Measurements from ENCODE around the gene DNTT.

Gene DNTT

GRCh38 chr10:96309628-96310320 lies 5.5 kb downstream of the DNTT start:
- no peak for DNase-seq (ENCODE audit: low read depth in 2 of 2)

GRCh38 chr10:96310321-96310669 lies 6.1 kb downstream of the DNTT start:
- DNase-seq (ENCODE audit: low read depth in 2 of 2) = no peak

GRCh38 chr10:96311180-96311715 lies 7.0 kb downstream of the DNTT start:
- no peak for DNase-seq (ENCODE audit: low read depth in 2 of 2)

GRCh38 chr10:96313344-96313743 lies 9.1 kb downstream of the DNTT start:
- DNase-seq (ENCODE audit: low read depth in 2 of 2) = no peak

GRCh38 chr10:96317067-96317833 lies 13.0 kb downstream of the DNTT start:
- DNase-seq (ENCODE audit: low read depth in 2 of 2) = no peak

- DNase-seq (ENCODE audit: low read depth in 2 of 2) = no peak
Observed at GRCh38 chr10:96319754-96320474, 15.7 kb downstream of the DNTT start.

GRCh38 chr10:96321822-96322221 lies 17.6 kb downstream of the DNTT start:
- no peak for DNase-seq (ENCODE audit: low read depth in 2 of 2)

GRCh38 chr10:96322275-96322674 lies 18.0 kb downstream of the DNTT start:
- no peak for DNase-seq (ENCODE audit: low read depth in 2 of 2)

GRCh38 chr10:96324447-96324846 lies 20.2 kb downstream of the DNTT start:
- DNase-seq (ENCODE audit: low read depth in 2 of 2) = no peak

GRCh38 chr10:96325719-96326373 lies 21.6 kb downstream of the DNTT start:
- DNase-seq (ENCODE audit: low read depth in 2 of 2) = no peak

- no peak for DNase-seq (ENCODE audit: low read depth in 2 of 2)
Observed at GRCh38 chr10:96327462-96327861, 23.2 kb downstream of the DNTT start.

- DNase-seq (ENCODE audit: low read depth in 2 of 2) = no peak
Observed at GRCh38 chr10:96333101-96333500, 28.9 kb downstream of the DNTT start.

- DNase-seq (ENCODE audit: low read depth in 2 of 2) = no peak
Observed at GRCh38 chr10:96334616-96335526, 30.6 kb downstream of the DNTT start.

- DNase-seq (ENCODE audit: low read depth in 2 of 2) = no peak
Observed at GRCh38 chr10:96337106-96337505, 32.9 kb downstream of the DNTT start.

GRCh38 chr10:96338279-96338925 lies 34.2 kb downstream of the DNTT start:
- no peak for DNase-seq (ENCODE audit: low read depth in 2 of 2)

GRCh38 chr10:96339383-96339782 lies 35.1 kb downstream of the DNTT start:
- DNase-seq (ENCODE audit: low read depth in 2 of 2) = no peak

GRCh38 chr10:96339956-96340904 lies 36.0 kb downstream of the DNTT start:
- peak; percentile 11 to 52 for DNase-seq (ENCODE audit: low read depth in 2 of 2)

GRCh38 chr10:96341219-96342182 lies 37.3 kb downstream of the DNTT start:
- DNase-seq (ENCODE audit: low read depth in 2 of 2) = no peak
